AG10803 (cell line): Measurements from ENCODE around the gene MAP10.

ENCODE experiments used
- DNase-seq: peaks from one replicate; pipeline ENCODE4 v3.0.0; 2010; ENCODE audit warnings: low read depth
- H3K4me3 ChIP-seq: 2 replicates; pipeline ENCODE4 v1.5.1; 2011; ENCODE audit warnings: mild to moderate bottlenecking, low read length, control low read depth
- CTCF ChIP-seq: conservative IDR thresholded peaks from 2 replicates; pipeline ENCODE4 v1.5.1; 2011; ENCODE audit warnings: mild to moderate bottlenecking, low read length, control low read depth, inconsistent platforms

Gene MAP10

GRCh38 chr1:232834066-232834465 lies 28.9 kb downstream of the MAP10 start:
- DNase-seq = no peak
- TF ChIP-seq CTCF = no peak

DNA sequence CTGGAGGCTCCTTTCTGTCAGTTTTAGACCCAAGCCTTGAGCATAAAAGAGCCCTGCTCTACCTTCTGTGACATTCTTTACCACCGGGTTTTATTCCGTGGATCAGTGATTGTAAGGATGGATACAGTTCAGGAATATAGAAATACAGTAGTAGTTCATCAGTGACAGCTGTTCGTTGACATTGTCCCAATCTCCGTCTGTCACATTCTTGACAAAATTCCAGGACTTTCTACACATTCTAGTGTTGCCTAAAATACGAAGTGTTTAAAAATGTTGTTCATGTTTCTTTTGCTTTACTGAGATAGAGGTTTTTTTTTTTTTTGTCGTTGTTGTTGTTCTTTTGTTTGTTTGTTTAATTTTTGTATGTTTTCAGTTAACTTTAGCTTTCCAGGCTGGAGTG lies 29.9 kb downstream of the MAP10 start:
- TF ChIP-seq CTCF = no peak
- no peak for DNase-seq
- no peak overlapping the region for H3K4me3 ChIP-seq

More at GRCh38 chr1:232834066-232834465, 28.9 kb downstream of the MAP10 start:
- H3K4me3 ChIP-seq = no peak overlapping the region

- DNase-seq = no peak
- no peak for TF ChIP-seq CTCF
- H3K4me3 ChIP-seq = no peak overlapping the region
Measured at GRCh38 chr1:232837087-232837486, 31.9 kb downstream of the MAP10 start.

DNA sequence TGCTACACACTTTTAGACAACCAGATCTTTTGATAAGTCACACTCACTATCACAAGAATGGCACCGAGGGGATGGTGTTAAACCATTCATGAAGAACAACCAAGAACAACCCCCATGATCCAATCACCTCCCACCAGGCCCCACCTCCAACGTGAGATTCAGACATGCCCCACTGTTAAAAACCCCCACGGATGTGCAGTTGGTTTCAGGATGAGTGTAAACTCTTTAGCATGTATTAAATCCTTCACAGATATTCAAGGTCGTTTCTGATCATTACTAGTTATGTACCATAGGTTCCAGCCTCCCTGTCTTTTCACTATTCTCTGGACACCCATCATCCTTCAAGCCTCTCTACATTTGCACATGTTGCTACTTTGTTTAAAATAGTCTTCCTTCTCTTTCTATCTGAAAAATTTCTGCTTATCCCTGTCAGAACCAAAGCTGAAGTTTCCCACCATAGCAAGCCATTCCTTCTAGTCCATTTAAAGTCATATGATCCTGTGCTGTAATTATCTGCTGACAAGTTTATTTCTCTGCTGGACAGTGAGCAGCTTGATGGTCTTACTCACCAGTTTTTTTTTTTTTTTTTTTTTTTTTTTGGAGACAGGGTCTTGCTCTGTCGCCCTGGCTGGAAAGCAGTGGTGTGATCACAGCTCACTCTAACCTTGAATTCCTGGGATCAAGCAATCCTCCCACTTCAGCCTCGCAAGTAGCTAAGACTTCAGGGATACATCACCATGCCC lies 36.8 kb downstream of the MAP10 start:
- DNase-seq = no peak

GRCh38 chr1:232844791-232845190 lies 39.6 kb downstream of the MAP10 start:
- H3K4me3 ChIP-seq = no peak overlapping the region
- TF ChIP-seq CTCF = no peak
- peak; percentile 24 for DNase-seq

More for the DNA sequence above, 36.8 kb downstream of the MAP10 start:
- TF ChIP-seq CTCF = no peak
- H3K4me3 ChIP-seq = no peak overlapping the region

GRCh38 chr1:232845406-232845955 lies 40.3 kb downstream of the MAP10 start:
- no peak for TF ChIP-seq CTCF
- no peak for DNase-seq
- no peak overlapping the region for H3K4me3 ChIP-seq

DNA sequence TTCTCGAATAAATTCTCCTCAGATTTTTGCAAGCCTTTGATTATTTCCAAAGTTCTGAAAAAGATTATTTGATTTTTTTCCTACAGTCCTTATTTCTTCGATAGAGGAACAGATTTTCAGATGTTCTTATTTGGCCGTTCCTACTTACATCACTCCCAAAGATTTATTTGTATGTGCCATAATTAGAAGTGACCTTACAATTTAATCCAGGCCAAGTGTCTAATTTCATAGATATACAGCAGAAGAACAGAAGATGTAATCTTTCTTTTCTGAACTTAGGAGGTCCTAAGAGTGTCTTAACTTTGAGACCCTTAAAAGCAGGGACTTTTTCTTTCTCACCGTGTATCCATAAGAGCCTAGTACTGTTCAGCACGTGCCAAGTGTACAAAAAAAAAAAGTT lies 46.3 kb downstream of the MAP10 start:
- DNase-seq = no peak
- TF ChIP-seq CTCF = no peak
- H3K4me3 ChIP-seq = no peak overlapping the region
